ENCODE data around the gene TFDP3.

The TFDP3 gene

GRCh38 chrX:133185938-133186337 is 32.2 kb downstream of the TFDP3 start:
- DNase-seq (ENCODE audit: low spot score), result no peak

GRCh38 chrX:133185119-133185518 is 33.0 kb downstream of the TFDP3 start:
- no peak for DNase-seq (ENCODE audit: low spot score)

- DNase-seq (ENCODE audit: low spot score), result no peak
Measured at GRCh38 chrX:133183806-133184205, 34.3 kb downstream of the TFDP3 start.

GRCh38 chrX:133179500-133179899 is 38.7 kb downstream of the TFDP3 start:
- no peak for DNase-seq (ENCODE audit: low spot score)

GRCh38 chrX:133177202-133177601 is 41.0 kb downstream of the TFDP3 start:
- DNase-seq (ENCODE audit: low spot score), result no peak

GRCh38 chrX:133175605-133176004 is 42.5 kb downstream of the TFDP3 start:
- no peak for DNase-seq (ENCODE audit: low spot score)

GRCh38 chrX:133175162-133175561 is 43.0 kb downstream of the TFDP3 start:
- no peak for DNase-seq (ENCODE audit: low spot score)

- peak; percentile 18 for DNase-seq (ENCODE audit: low spot score)
Measured at GRCh38 chrX:133171962-133172708, 46.0 kb downstream of the TFDP3 start.
